Muscle of leg (tissue), 11 donors: ENCODE measurements around the gene SPTBN5. TPM values are rescaled to one million over a fixed set of nuclear protein-coding genes. Genes with fewer than 3 reads are reported as not detected.
A peak's percentile ranks its signal among the peaks of the same experiment; 100 is the strongest.

ENCODE experiments used
- DNase-seq: peaks from one replicate; pipeline ENCODE4 v3.0.0; 2013
- H3K27ac ChIP-seq: one replicate; pipeline ENCODE4 v1.5.1; 2013; ENCODE audit warnings: mild to moderate bottlenecking, low read length, control low read depth
- H3K27me3 ChIP-seq: one replicate; pipeline ENCODE4 v1.6.1; 2013; ENCODE audit warnings: low read length; ENCODE audit not compliant: control insufficient read depth, insufficient read depth
- H3K36me3 ChIP-seq: one replicate; pipeline ENCODE4 v1.6.1; 2013; ENCODE audit warnings: low read length; ENCODE audit not compliant: control insufficient read depth, insufficient read depth
- H3K4me1 ChIP-seq: one replicate; pipeline ENCODE4 v1.6.1; 2013; ENCODE audit warnings: low read length; ENCODE audit not compliant: control insufficient read depth, insufficient read depth
- H3K4me3 ChIP-seq: one replicate; pipeline ENCODE4 v1.5.1; 2013; ENCODE audit warnings: low read length, control low read depth
- H3K9me3 ChIP-seq: replicated peaks from 2 replicates; pipeline ENCODE4 v1.6.1; 2013; ENCODE audit warnings: low read depth, low read length; ENCODE audit not compliant: control insufficient read depth
- WGBS: methylation state at CpG from one replicate; pipeline ENCODE4 v1.1.5; 2013; ENCODE audit warnings: missing lambda C conversion rate; ENCODE audit not compliant: insufficient coverage; 5-methylcytosine and 5-hydroxymethylcytosine counted together
- polyA plus RNA-seq, 8 donors: library from polyadenylated mRNA; unstranded; fragments of 120-200 nt; gene quantifications; one replicate each; pipeline versions ENCODE4 v1.2.1 to v1.2.3, GENCODE V29; 2013; ENCODE audit warnings: inconsistent platforms in 1 of 8, low replicate concordance in 1 of 8; ENCODE audit not compliant: insufficient read length in 8 of 8, insufficient read depth in 1 of 8
- total RNA-seq: library from RNA; stranded (reverse); fragments of 120-200 nt; gene quantifications from one replicate; pipeline ENCODE4 v1.2.4, GENCODE V29; 2013

SPTBN5 gene
- total and polyA plus RNA-seq, 9 donors, result 1.8 to 9.4 (median 4.1) TPM

DNA sequence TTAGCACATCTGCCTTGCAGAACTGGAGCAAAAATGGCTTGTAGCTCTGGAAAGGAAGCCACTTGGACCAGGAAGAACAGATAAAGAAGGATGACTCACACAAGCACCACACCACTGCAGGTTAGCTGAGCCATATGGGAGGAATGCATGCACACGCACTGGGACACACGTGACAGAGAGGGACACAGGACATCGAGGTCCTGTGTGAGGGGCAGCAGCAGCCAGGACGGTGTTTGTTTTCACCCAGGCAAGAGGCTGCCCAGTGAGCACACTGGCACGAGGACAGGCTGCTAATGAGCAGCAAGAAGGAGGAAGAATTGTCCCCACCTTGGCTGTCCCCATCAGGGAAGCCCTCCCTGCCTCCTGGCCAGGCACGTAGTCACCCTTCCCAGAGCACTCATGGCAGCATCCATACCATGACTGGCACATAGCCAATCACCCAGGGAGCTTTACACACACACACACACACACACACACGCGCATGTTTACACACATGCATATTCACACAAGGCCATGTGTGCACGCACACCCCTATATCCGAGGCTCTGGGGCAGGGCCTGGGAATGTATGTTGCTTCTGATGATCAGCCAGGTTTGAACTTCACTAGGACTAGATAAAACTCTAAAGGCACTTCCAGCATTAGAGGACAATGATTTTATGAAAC lies 24.0 kb upstream of the SPTBN5 start:
- H3K9me3 ChIP-seq, result no peaks in the 10 kb centered on the region
- WGBS, result 69% methylated on average over 8 of the region's 10 CpGs
- H3K36me3 ChIP-seq, result peaks cover 18% of the 10 kb centered on the region
- no peak overlapping the region for H3K4me3 ChIP-seq
- no peaks in the 10 kb centered on the region for H3K27me3 ChIP-seq
- peak overlapping the region; percentile 54 for H3K27ac ChIP-seq
- H3K4me1 ChIP-seq, result peaks cover 74% of the 10 kb centered on the region
- no peak for DNase-seq

DNA sequence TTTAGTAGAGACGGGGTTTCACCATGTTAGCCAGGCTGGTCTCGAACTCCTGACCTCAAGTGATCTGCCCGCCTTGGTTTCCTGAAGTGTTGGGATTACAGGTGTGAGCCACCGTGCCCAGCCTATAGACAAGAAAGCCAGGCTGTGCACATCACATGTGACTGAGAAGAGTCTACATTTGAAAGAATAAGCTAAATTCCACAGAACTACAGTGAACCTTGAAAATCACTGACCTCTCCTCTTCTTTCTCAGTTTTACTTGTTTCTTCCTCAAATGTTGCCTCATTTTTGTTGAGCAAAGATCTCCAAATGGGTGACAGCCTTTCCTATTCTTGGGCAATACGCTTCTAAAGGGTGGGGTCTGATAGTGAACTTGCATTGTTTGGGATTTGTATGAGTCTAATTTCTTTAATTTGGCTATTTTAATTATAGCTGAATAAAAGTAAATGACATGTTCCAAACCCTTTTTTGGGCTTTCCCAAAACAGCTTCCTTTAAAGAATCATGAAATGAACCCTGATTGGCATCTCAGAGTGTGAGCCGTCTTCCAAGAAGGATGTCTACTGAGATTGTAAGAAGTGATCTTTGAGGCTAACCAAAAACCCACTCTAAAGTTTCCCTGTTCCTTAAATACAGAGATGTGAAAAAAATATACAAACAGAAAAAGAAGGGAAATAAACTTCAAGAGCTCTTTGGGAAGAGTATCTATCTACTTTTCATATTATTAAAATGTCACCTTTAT lies 21.6 kb upstream of the SPTBN5 start:
- no peak for DNase-seq
- H3K9me3 ChIP-seq, result no peaks in the 10 kb centered on the region
- WGBS, result 87% methylated on average over 3 of the region's 6 CpGs
- H3K4me1 ChIP-seq, result peaks cover 82% of the 10 kb centered on the region
- no peaks in the 10 kb centered on the region for H3K27me3 ChIP-seq
- H3K36me3 ChIP-seq, result peaks cover 22% of the 10 kb centered on the region
- peak overlapping the region; percentile 84 for H3K27ac ChIP-seq
- H3K4me3 ChIP-seq, result no peak overlapping the region

DNA sequence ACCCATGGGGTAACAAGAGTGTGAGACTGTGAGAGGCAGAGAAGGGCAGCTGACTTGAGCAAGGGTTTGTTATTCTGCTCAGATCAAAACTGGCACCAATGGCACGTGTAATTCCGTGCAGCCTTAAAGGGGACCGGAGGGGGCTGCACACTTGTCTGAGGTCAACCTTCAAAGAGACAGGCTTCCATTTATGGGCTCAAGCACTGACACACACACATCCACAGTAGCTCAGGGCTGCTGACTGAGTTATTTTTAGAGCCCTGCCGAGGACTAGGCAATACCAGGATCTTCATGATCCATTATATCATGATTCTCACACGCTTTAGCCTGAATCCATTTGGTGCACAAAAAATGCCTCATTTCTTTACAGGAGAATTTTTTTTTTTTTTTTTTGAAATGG lies 20.6 kb upstream of the SPTBN5 start:
- H3K27me3 ChIP-seq, result no peaks in the 10 kb centered on the region
- no peak overlapping the region for H3K4me3 ChIP-seq
- H3K4me1 ChIP-seq, result peaks cover 72% of the 10 kb centered on the region
- 37% methylated on average over 3 of the region's 5 CpGs for WGBS
- H3K9me3 ChIP-seq, result no peaks in the 10 kb centered on the region
- H3K36me3 ChIP-seq, result peaks cover 30% of the 10 kb centered on the region
- peak; percentile 72 for DNase-seq
- H3K27ac ChIP-seq, result peak overlapping the region; percentile 84

GRCh38 chr15:41913256-41913655 lies 19.4 kb upstream of the SPTBN5 start:
- peak overlapping the region; percentile 84 for H3K27ac ChIP-seq
- peaks cover 62% of the 10 kb centered on the region for H3K4me1 ChIP-seq
- no CpG with 5 or more reads among the region's 3 CpGs for whole genome bisulfite sequencing
- no peaks in the 10 kb centered on the region for H3K9me3 ChIP-seq
- H3K4me3 ChIP-seq, result no peak overlapping the region
- peaks cover 33% of the 10 kb centered on the region for H3K36me3 ChIP-seq
- no peak for DNase-seq
- H3K27me3 ChIP-seq, result no peaks in the 10 kb centered on the region

DNA sequence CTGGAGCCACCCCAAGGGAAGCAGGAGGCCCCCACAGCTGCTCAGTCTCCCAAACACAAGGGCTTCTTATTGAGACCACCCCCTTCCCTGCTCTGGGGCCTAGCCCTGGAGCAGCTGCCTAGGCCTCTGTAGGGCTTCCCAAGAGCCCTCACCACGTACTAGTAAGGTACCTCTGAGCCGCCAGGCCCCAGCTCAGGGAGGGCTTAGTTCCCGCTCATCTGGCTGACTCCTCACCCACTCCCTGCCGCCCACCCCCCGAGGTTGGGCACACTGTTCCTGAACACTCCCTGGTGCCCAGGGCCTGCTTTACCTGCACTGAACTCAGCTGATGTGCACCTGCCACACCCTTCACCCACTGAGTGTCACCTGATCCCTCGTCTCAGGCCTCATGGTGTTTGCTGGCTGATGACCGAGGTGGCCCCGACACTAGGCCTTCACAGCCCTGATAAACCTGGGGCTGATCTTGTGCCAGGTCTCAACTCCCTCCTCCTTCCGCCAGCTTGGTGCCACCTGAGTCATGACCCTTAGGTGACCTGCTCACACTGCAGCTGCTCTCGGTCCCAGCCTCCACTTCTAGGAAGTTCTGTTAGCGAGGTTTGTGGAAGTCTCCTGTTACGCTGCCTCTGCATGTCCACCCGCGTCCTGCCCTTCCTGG lies 18.0 kb upstream of the SPTBN5 start:
- no peak for DNase-seq

DNA sequence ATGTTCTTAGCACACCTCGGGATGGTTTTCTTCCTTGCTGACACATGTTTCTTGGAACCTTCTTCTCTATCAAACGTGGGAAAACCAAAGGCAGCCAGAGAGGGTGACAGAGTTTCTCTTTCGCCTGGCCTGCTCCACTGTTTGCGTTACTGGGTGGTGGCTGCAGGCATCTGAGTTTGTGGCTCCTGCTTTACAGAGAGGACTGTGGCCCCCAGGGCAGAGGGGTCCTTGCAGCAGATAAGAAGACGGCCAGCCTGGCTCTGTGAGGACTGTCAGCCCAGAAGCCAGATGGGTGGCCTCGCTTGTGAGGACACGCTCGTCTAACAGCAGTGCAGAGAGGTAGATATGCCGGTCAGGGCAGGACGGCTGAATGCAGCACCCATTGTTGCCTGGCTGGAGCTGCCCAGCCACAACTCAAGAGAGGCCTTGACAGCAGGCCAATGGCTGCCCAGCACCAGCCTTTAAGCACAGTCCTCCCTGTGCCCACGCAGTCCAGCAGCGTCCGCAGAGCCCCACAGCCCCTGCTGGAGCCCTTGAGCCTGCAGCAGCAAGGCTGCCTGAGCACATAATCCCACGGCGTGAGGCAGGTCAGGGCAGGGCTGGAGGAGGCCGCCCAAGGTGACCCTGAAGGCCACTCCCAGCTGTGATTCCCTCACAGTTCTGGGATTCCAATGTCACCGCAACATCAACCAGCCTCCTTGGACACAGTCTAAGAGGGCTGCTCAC lies 15.0 kb upstream of the SPTBN5 start:
- no peak overlapping the region for H3K4me3 ChIP-seq
- no peaks in the 10 kb centered on the region for H3K9me3 ChIP-seq
- H3K4me1 ChIP-seq, result peaks cover 44% of the 10 kb centered on the region
- H3K27me3 ChIP-seq, result no peaks in the 10 kb centered on the region
- no peak for DNase-seq
- H3K27ac ChIP-seq, result no peak overlapping the region
- 83% methylated on average over 17 of the region's 17 CpGs for WGBS
- H3K36me3 ChIP-seq, result peaks cover 51% of the 10 kb centered on the region

More for the DNA sequence above, 18.0 kb upstream of the SPTBN5 start:
- Histone ChIP-seq H3K36me3 (peaks cover 39% of the 10 kb centered on the region), H3K9me3 (no peaks in the 10 kb centered on the region), H3K27me3 (no peaks in the 10 kb centered on the region), H3K4me1 (peaks cover 51% of the 10 kb centered on the region), H3K27ac (peak overlapping the region; percentile 72), H3K4me3 (no peak overlapping the region)
- WGBS, result 80% methylated on average over 14 of the region's 14 CpGs

DNA sequence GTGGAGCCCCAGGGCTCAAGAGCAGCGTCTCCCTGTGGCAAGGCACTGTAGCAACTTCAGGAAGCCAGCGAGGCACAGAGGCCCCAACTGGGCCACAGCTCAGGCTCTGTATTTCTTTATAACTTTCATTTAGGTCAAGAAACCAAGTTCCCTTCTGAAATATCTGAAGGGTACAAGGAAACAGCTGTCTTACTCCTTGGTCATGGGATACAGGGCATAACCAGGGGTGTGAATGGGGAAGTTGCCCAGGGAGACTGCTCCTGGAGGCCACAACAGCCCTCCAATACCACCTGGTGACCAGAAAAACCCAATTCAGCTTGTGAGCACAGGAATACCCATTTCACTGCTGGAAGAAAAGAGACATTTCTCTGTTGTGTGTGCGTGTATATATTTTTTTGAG lies 13.3 kb upstream of the SPTBN5 start:
- Histone ChIP-seq H3K36me3 (peaks cover 56% of the 10 kb centered on the region), H3K27ac (peak overlapping the region; percentile 13), H3K4me3 (no peak overlapping the region), H3K9me3 (no peaks in the 10 kb centered on the region), H3K27me3 (no peaks in the 10 kb centered on the region), H3K4me1 (peaks cover 34% of the 10 kb centered on the region)
- 38% methylated on average over 1 of the region's 3 CpGs for WGBS
- no peak for DNase-seq

GRCh38 chr15:41906608-41907007 lies 12.8 kb upstream of the SPTBN5 start:
- H3K36me3 ChIP-seq, result peaks cover 57% of the 10 kb centered on the region
- WGBS, result 95% methylated on average over 5 of the region's 5 CpGs
- no peak for DNase-seq
- peak overlapping the region; percentile 13 for H3K27ac ChIP-seq
- H3K9me3 ChIP-seq, result no peaks in the 10 kb centered on the region
- H3K4me1 ChIP-seq, result peaks cover 29% of the 10 kb centered on the region
- H3K27me3 ChIP-seq, result no peaks in the 10 kb centered on the region
- H3K4me3 ChIP-seq, result no peak overlapping the region

GRCh38 chr15:41905036-41905793 lies 11.4 kb upstream of the SPTBN5 start:
- H3K27ac ChIP-seq, result peak overlapping the region; percentile 45
- no peaks in the 10 kb centered on the region for H3K27me3 ChIP-seq
- peaks cover 65% of the 10 kb centered on the region for H3K36me3 ChIP-seq
- peaks cover 22% of the 10 kb centered on the region for H3K4me1 ChIP-seq
- WGBS, result 69% methylated on average over 6 of the region's 14 CpGs
- no peak overlapping the region for H3K4me3 ChIP-seq
- DNase-seq, result no peak
- H3K9me3 ChIP-seq, result no peaks in the 10 kb centered on the region
